Kidney (tissue), 14 donors: ENCODE results near the gene DRGX. TPM values are rescaled to one million over a fixed set of nuclear protein-coding genes. Genes with fewer than 3 reads are reported as not detected.

Experiments
- DNase-seq, 5 donors: peaks; one replicate each; pipeline ENCODE4 v3.0.0-alpha.2; 2013 to 2020
- FAIRE-seq: peaks from 2 replicates; lab custom pipeline; 2012; peaks lifted over from hg19 to GRCh38; lab: Jason Lieb, UNC
- H3K27ac ChIP-seq, 2 donors: one replicate each; pipeline ENCODE4 v1.7.0; 2013; ENCODE audit warnings: low read depth in 2 of 2, low read length in 2 of 2, inconsistent platforms in 1 of 2
- H3K27me3 ChIP-seq: one replicate; pipeline ENCODE4 v1.7.1; 2013; ENCODE audit warnings: low read length, inconsistent platforms; ENCODE audit not compliant: control insufficient read depth, insufficient read depth
- H3K36me3 ChIP-seq, 3 donors: one replicate each; pipeline versions ENCODE4 v1.7.0 to v1.7.1; 2013; ENCODE audit warnings: low read length in 3 of 3, control low read depth in 1 of 3, inconsistent platforms in 1 of 3; ENCODE audit not compliant: insufficient read depth in 3 of 3, control insufficient read depth in 2 of 3
- H3K4me1 ChIP-seq, 3 donors: one replicate each; pipeline versions ENCODE4 v1.7.0 to v1.7.1; 2013; ENCODE audit warnings: low read length in 3 of 3, inconsistent platforms in 1 of 3, low read depth in 1 of 3; ENCODE audit not compliant: control insufficient read depth in 2 of 3, insufficient read depth in 2 of 3
- H3K4me3 ChIP-seq, 3 donors: one replicate each; pipeline versions ENCODE4 v1.7.0 to v1.8.1; 2013; ENCODE audit warnings: low read length in 3 of 3, control low read depth in 1 of 3, inconsistent platforms in 1 of 3
- H3K9ac ChIP-seq, 3 donors: one replicate each; pipeline versions ENCODE4 v1.7.0 to v1.7.1; 2013; ENCODE audit warnings: low read length in 3 of 3, control low read depth in 1 of 3, inconsistent platforms in 1 of 3
- H3K9me3 ChIP-seq, 3 donors: one replicate each; pipeline versions ENCODE4 v1.7.0 to v1.7.1; 2013; ENCODE audit warnings: low read length in 3 of 3, control low read depth in 1 of 3, inconsistent platforms in 1 of 3; ENCODE audit not compliant: control insufficient read depth in 2 of 3, insufficient read depth in 1 of 3
- intact Hi-C: fragments of 100-400 bp; cut with DNase I; formaldehyde crosslinking; loops from one replicate; pipeline ENCODE4 v1.11.1; 2022
- polyA plus RNA-seq: library from polyadenylated mRNA; stranded (reverse); fragments of 350-450 nt; fragmentation: Illumina TruSeq; extraction: RNeasy Lipid Tissue Mini Kit (QIAGEN cat#74804); gene quantifications from one replicate; pipeline ENCODE4 v1.2.3, GENCODE V29; 2014; ENCODE audit warnings: low read depth, low replicate concordance; ENCODE audit not compliant: insufficient read depth
- total RNA-seq: library from RNA; stranded (reverse); fragmentation: NEBNext Ultra II Directional; extraction: Animal tissue kit (Norgen Biotek cat#: 25700); gene quantifications from one replicate; pipeline ENCODE4 v1.2.1, GENCODE V29; 2021
- TF ChIP-seq, protein P1 (sequence below): IDR thresholded peaks from 3 replicates; pipeline ENCODE4 v1.5.1; 2012; ENCODE audit warnings: mild to moderate bottlenecking, moderate library complexity, borderline replicate concordance; ENCODE audit not compliant: insufficient read depth; ENCODE audit errors: extremely low read depth
- donor health status: control.
- donor health status: control.
- donor health status: control.
- donor health status: control.
- donor health status: control.
- donor health status: DM: yes; HTN: yes; CAD: no.
- donor health status: Normal renal cell carcinoma (clear cell type).

Gene DRGX
- total and polyA plus RNA-seq, 2 donors from 2014 or later: not detected

DNA sequence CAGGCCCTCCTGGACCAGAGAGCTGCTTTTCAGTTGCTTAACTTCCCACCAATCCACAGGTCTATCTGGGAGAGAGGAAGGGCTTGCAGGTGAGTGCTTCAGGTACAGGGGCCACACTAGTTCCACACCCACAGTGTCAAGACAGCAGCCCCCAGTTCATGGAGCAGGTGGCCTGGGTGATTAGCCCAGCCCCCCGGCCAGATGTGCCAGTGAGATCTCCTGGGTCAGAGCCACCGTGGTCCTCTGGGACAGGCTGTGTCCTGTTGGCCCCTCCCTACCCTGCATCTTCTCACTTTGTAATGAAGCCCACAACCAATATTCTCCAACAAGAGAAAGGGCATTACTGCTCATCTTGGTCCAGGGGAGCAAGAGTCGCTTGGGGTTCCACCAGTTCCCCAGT lies 30.6 kb downstream of the DRGX start:
- intact Hi-C loops: no loop called here
- Histone ChIP-seq H3K27me3 (no peaks in the 10 kb centered on the region), H3K9ac (no peak overlapping the region), H3K27ac (no peak overlapping the region), H3K9me3 (no peaks in the 10 kb centered on the region), H3K4me3 (no peak overlapping the region), H3K36me3 (no peaks in the 10 kb centered on the region), H3K4me1 (no peaks in the 10 kb centered on the region)
- FAIRE-seq (no peak), DNase-seq (peak in 1 of 5 donors; percentile 2)
- TF ChIP-seq, protein P1, sequence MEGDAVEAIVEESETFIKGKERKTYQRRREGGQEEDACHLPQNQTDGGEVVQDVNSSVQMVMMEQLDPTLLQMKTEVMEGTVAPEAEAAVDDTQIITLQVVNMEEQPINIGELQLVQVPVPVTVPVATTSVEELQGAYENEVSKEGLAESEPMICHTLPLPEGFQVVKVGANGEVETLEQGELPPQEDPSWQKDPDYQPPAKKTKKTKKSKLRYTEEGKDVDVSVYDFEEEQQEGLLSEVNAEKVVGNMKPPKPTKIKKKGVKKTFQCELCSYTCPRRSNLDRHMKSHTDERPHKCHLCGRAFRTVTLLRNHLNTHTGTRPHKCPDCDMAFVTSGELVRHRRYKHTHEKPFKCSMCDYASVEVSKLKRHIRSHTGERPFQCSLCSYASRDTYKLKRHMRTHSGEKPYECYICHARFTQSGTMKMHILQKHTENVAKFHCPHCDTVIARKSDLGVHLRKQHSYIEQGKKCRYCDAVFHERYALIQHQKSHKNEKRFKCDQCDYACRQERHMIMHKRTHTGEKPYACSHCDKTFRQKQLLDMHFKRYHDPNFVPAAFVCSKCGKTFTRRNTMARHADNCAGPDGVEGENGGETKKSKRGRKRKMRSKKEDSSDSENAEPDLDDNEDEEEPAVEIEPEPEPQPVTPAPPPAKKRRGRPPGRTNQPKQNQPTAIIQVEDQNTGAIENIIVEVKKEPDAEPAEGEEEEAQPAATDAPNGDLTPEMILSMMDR: no peak

DNA sequence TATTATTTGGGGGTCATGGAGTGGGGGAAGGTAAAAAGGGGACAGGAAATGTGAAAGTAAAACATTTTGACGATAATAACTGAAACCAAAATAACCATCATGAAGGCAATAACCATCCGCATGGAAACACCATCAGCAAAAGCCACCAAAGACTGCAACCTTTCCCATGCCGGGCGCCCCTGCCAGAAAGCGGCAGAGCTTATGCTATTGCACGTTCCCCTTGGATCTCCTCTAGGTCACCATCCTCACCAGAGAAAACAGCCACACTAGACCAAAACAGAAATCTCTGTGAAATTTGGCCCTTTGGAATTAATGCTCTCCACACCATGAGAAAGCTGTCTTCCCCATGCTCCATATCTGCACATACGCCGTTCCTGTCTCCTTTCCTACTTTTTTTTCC lies 31.1 kb downstream of the DRGX start:
- Histone ChIP-seq H3K27me3 (no peaks in the 10 kb centered on the region), H3K9me3 (no peaks in the 10 kb centered on the region), H3K27ac (no peak overlapping the region), H3K9ac (no peak overlapping the region), H3K4me1 (no peaks in the 10 kb centered on the region), H3K36me3 (no peaks in the 10 kb centered on the region), H3K4me3 (no peak overlapping the region)
- intact Hi-C loops: no loop called here
- FAIRE-seq (no peak), DNase-seq (peak in 1 of 5 donors; percentile 2)
- TF ChIP-seq, protein P1: no peak

DNA sequence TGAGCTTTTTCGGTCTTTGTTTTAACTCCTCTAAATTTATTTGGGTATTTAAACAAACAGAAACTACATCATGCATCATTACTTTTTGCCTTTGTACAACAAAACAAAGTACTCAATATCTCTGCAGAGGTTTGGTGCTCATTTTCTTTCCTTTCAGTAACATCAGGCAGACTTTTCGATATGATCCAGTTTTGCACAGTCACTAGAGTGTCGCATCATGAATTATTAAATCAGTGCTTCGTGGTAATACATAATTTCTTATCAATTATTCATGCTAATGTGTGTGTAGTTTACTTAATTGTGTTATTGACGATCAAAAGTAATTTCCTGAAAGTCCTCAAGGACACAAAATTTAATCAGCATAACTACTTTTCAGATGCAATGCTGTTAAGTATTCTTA lies 31.8 kb downstream of the DRGX start:
- Histone ChIP-seq H3K4me3 (no peak overlapping the region), H3K9me3 (no peaks in the 10 kb centered on the region), H3K36me3 (no peaks in the 10 kb centered on the region), H3K9ac (no peak overlapping the region), H3K4me1 (no peaks in the 10 kb centered on the region), H3K27ac (no peak overlapping the region), H3K27me3 (no peaks in the 10 kb centered on the region)
- TF ChIP-seq, protein P1: no peak
- no peak for FAIRE-seq
- intact Hi-C loops: no loop called here
- no peak for DNase-seq
